ENCODE data around the gene SRRM3. TPM values are rescaled to one million over a fixed set of nuclear protein-coding genes. Genes with fewer than 3 reads are reported as not detected.
"Not testable (repeated sequence)": the region's sequence is repeated elsewhere in the genome, so short reads cannot be mapped to it uniquely, and the experiment has no call there.

Gene SRRM3
- polyA plus RNA-seq, 3 donors from 2014 or later: not detected

GRCh38 chr7:76173566-76174205, 28.0 kb upstream of the SRRM3 start:
- no peak overlapping the region for H3K27ac Mint-ChIP-seq
- H3K27me3 Mint-ChIP-seq (ENCODE audit: low read depth in 3 of 3): peaks cover 2 to 6% (median 2%) of the 10 kb centered on the region in 3 donors
- no peaks in the 10 kb centered on the region for H3K36me3 Mint-ChIP-seq
- H3K4me1 Mint-ChIP-seq: peaks cover 4 to 5% of the 10 kb centered on the region in 2 donors
- H3K4me3 Mint-ChIP-seq: no peak overlapping the region
- no peak for DNase-seq
- no peaks in the 10 kb centered on the region for H3K9me3 Mint-ChIP-seq

GRCh38 chr7:76176951-76177350, 24.7 kb upstream of the SRRM3 start:
- H3K36me3 Mint-ChIP-seq; H3K4me1 Mint-ChIP-seq; H3K4me3 Mint-ChIP-seq; DNase-seq; H3K27me3 Mint-ChIP-seq (ENCODE audit: low read depth in 3 of 3); H3K27ac Mint-ChIP-seq; H3K9me3 Mint-ChIP-seq: not testable (repeated sequence)

GRCh38 chr7:76179686-76180085, 22.0 kb upstream of the SRRM3 start:
- Mint-ChIP-seq H3K36me3 (no peaks in the 10 kb centered on the region), H3K27ac (no peak overlapping the region), H3K27me3 (ENCODE audit: low read depth in 3 of 3) (peaks cover 0 to 6% (median 2%) of the 10 kb centered on the region in 3 donors), H3K4me1 (peaks cover 4 to 5% of the 10 kb centered on the region in 2 donors), H3K4me3 (no peak overlapping the region), H3K9me3 (no peaks in the 10 kb centered on the region)
- no peak for DNase-seq

- H3K4me3 Mint-ChIP-seq: no peak overlapping the region
Measured at GRCh38 chr7:76182225-76182960, 19.3 kb upstream of the SRRM3 start.

GRCh38 chr7:76185187-76185896, 16.4 kb upstream of the SRRM3 start:
- Mint-ChIP-seq H3K27ac (no peak overlapping the region), H3K36me3 (no peaks in the 10 kb centered on the region), H3K27me3 (ENCODE audit: low read depth in 3 of 3) (peaks cover 0 to 4% (median 2%) of the 10 kb centered on the region in 3 donors), H3K4me3 (no peak overlapping the region), H3K4me1 (no peaks in the 10 kb centered on the region), H3K9me3 (no peaks in the 10 kb centered on the region)
- no peak for DNase-seq

More at GRCh38 chr7:76182225-76182960, 19.3 kb upstream of the SRRM3 start:
- Mint-ChIP-seq H3K4me1 (peaks cover 4 to 5% of the 10 kb centered on the region in 2 donors), H3K36me3 (no peaks in the 10 kb centered on the region), H3K9me3 (no peaks in the 10 kb centered on the region), H3K27ac (peak overlapping the region in 1 of 6 donors; percentile 17), H3K27me3 (ENCODE audit: low read depth in 3 of 3) (peaks cover 1 to 6% (median 2%) of the 10 kb centered on the region in 3 donors)
- DNase-seq: no peak

GRCh38 chr7:76187272-76187671, 14.4 kb upstream of the SRRM3 start:
- Mint-ChIP-seq H3K36me3 (no peaks in the 10 kb centered on the region), H3K27me3 (ENCODE audit: low read depth in 3 of 3) (peaks cover 0 to 4% (median 1%) of the 10 kb centered on the region in 3 donors), H3K27ac (no peak overlapping the region), H3K4me1 (no peaks in the 10 kb centered on the region), H3K4me3 (no peak overlapping the region), H3K9me3 (no peaks in the 10 kb centered on the region)
- no peak for DNase-seq

GRCh38 chr7:76189276-76189675, 12.4 kb upstream of the SRRM3 start:
- no peaks in the 10 kb centered on the region for H3K4me1 Mint-ChIP-seq
- no peaks in the 10 kb centered on the region for H3K9me3 Mint-ChIP-seq
- H3K36me3 Mint-ChIP-seq: no peaks in the 10 kb centered on the region
- no peak overlapping the region for H3K4me3 Mint-ChIP-seq
- no peak for DNase-seq
- no peak overlapping the region for H3K27ac Mint-ChIP-seq
- peaks cover 0 to 5% (median 1%) of the 10 kb centered on the region in 3 donors for H3K27me3 Mint-ChIP-seq (ENCODE audit: low read depth in 3 of 3)

GRCh38 chr7:76191783-76192240, 9.9 kb upstream of the SRRM3 start:
- DNase-seq: no peak
- Mint-ChIP-seq H3K27ac (no peak overlapping the region), H3K4me1 (no peaks in the 10 kb centered on the region), H3K9me3 (no peaks in the 10 kb centered on the region), H3K36me3 (no peaks in the 10 kb centered on the region), H3K4me3 (no peak overlapping the region), H3K27me3 (ENCODE audit: low read depth in 3 of 3) (peaks cover 1 to 9% (median 6%) of the 10 kb centered on the region in 3 donors)

GRCh38 chr7:76193466-76193865, 8.2 kb upstream of the SRRM3 start:
- no peaks in the 10 kb centered on the region for H3K9me3 Mint-ChIP-seq
- DNase-seq: no peak
- H3K27me3 Mint-ChIP-seq (ENCODE audit: low read depth in 3 of 3): peaks cover 1 to 8% (median 8%) of the 10 kb centered on the region in 3 donors
- H3K36me3 Mint-ChIP-seq: no peaks in the 10 kb centered on the region
- H3K4me1 Mint-ChIP-seq: no peaks in the 10 kb centered on the region
- no peak overlapping the region for H3K4me3 Mint-ChIP-seq
- no peak overlapping the region for H3K27ac Mint-ChIP-seq

- Mint-ChIP-seq H3K4me1 (no peaks in the 10 kb centered on the region), H3K4me3 (no peak overlapping the region), H3K9me3 (no peaks in the 10 kb centered on the region), H3K27me3 (ENCODE audit: low read depth in 3 of 3) (peaks cover 1 to 8% (median 8%) of the 10 kb centered on the region in 3 donors), H3K27ac (no peak overlapping the region), H3K36me3 (no peaks in the 10 kb centered on the region)
- DNase-seq: no peak
Measured at GRCh38 chr7:76193883-76194282, 7.8 kb upstream of the SRRM3 start.

- no peak for DNase-seq
- H3K27me3 Mint-ChIP-seq (ENCODE audit: low read depth in 3 of 3): peaks cover 0 to 12% (median 10%) of the 10 kb centered on the region in 3 donors
- H3K27ac Mint-ChIP-seq: no peak overlapping the region
- H3K4me3 Mint-ChIP-seq: no peak overlapping the region
- H3K9me3 Mint-ChIP-seq: no peaks in the 10 kb centered on the region
- H3K4me1 Mint-ChIP-seq: no peaks in the 10 kb centered on the region
- H3K36me3 Mint-ChIP-seq: no peaks in the 10 kb centered on the region
Measured at GRCh38 chr7:76196786-76197185, 4.9 kb upstream of the SRRM3 start.

- H3K36me3 Mint-ChIP-seq: no peaks in the 10 kb centered on the region
- no peak for DNase-seq
- H3K4me1 Mint-ChIP-seq: no peaks in the 10 kb centered on the region
- no peaks in the 10 kb centered on the region for H3K9me3 Mint-ChIP-seq
- H3K27ac Mint-ChIP-seq: no peak overlapping the region
- H3K27me3 Mint-ChIP-seq (ENCODE audit: low read depth in 3 of 3): peaks cover 1 to 12% (median 10%) of the 10 kb centered on the region in 3 donors
- H3K4me3 Mint-ChIP-seq: no peak overlapping the region
Measured at GRCh38 chr7:76198202-76198601, 3.5 kb upstream of the SRRM3 start.

GRCh38 chr7:76202666-76203030, 952 bp downstream of the SRRM3 start:
- peaks cover 5 to 15% (median 7%) of the 10 kb centered on the region in 3 donors for H3K27me3 Mint-ChIP-seq (ENCODE audit: low read depth in 3 of 3)
- no peaks in the 10 kb centered on the region for H3K4me1 Mint-ChIP-seq
- no peaks in the 10 kb centered on the region for H3K9me3 Mint-ChIP-seq
- H3K4me3 Mint-ChIP-seq: no peak overlapping the region
- no peaks in the 10 kb centered on the region for H3K36me3 Mint-ChIP-seq
- no peak overlapping the region for H3K27ac Mint-ChIP-seq
- no peak for DNase-seq

- Mint-ChIP-seq H3K27ac (no peak overlapping the region), H3K4me1 (no peaks in the 10 kb centered on the region), H3K36me3 (no peaks in the 10 kb centered on the region), H3K9me3 (no peaks in the 10 kb centered on the region), H3K4me3 (no peak overlapping the region), H3K27me3 (ENCODE audit: low read depth in 3 of 3) (peaks cover 5 to 16% (median 9%) of the 10 kb centered on the region in 3 donors)
- DNase-seq: no peak
Measured at GRCh38 chr7:76204147-76204546, 2.5 kb downstream of the SRRM3 start.

All from immature natural killer cell (primary cell).